Measurements from ENCODE around the gene CLPTM1. TPM values are rescaled to one million over a fixed set of nuclear protein-coding genes. Genes with fewer than 3 reads are reported as not detected.

Gene CLPTM1
- total and polyA plus RNA-seq, 2 donors (not counting 3 experiments of a cell fraction or from before 2014, with no cell fraction given): 108 to 176 TPM

GRCh38 chr19:44958090-44958489 is 2.9 kb downstream of the CLPTM1 start:
- TF ChIP-seq EZH2 (IDR thresholded peaks at IDR 0.05; ENCODE audit: borderline replicate concordance, low read depth, low read length, severe bottlenecking) (no peak), POLR2AphosphoS5 (IDR thresholded peaks at IDR 0.05; ENCODE audit: insufficient read depth, low read depth, low read length) (no peak), JUN (IDR thresholded peaks at IDR 0.05; ENCODE audit: borderline replicate concordance, insufficient read depth, insufficient read length, low read depth) (no peak), MAX (IDR thresholded peaks at IDR 0.05; ENCODE audit: insufficient read depth, insufficient read length) (no peak), CTCF (IDR thresholded peaks at IDR 0.05; ENCODE audit: extremely low read depth in 1 of 2, insufficient read depth in 1 of 2, low read depth in 1 of 2, low read length in 2 of 2) (no peak), FOS (IDR thresholded peaks at IDR 0.05; ENCODE audit: borderline replicate concordance, insufficient read depth, low read length) (no peak), GATA2 (IDR thresholded peaks at IDR 0.05; ENCODE audit: insufficient read depth, insufficient read length, low read depth, low read length) (no peak), MYC (IDR thresholded peaks at IDR 0.05; ENCODE audit: low read depth, low read length) (no peak), POLR2A (IDR thresholded peaks at IDR 0.05; ENCODE audit: low read depth, low read length) (no peak)
- Histone ChIP-seq H3K9me1 (replicated peaks; ENCODE audit: control insufficient read depth, extremely low read depth, insufficient read depth, low read length) (no peaks in the 10 kb centered on the region), H3K4me2 (ENCODE audit: insufficient read depth, low read length) (no peak overlapping the region), H3K36me3 (ENCODE audit: control insufficient read depth in 2 of 2, extremely low read depth in 1 of 2, insufficient read depth in 2 of 2, low read length in 2 of 2) (peaks cover 5 to 7% of the 10 kb centered on the region in 2 experiments), H3K79me2 (ENCODE audit: control insufficient read depth, insufficient read depth, low read length) (peaks cover 62% of the 10 kb centered on the region), H3K27me3 (ENCODE audit: control insufficient read depth in 2 of 2, insufficient read depth in 2 of 2, low read length in 2 of 2) (no peaks in the 10 kb centered on the region), H3K4me3 (replicated peaks in 1 of 3; ENCODE audit: insufficient read depth in 1 of 3, low read depth in 1 of 3, low read length in 3 of 3) (no peak overlapping the region), H3K9ac (replicated peaks; ENCODE audit: extremely low read depth, insufficient read depth, low read length) (no peak overlapping the region), H2AFZ (ENCODE audit: low read depth, low read length) (no peak overlapping the region), H4K20me1 (replicated peaks; ENCODE audit: control insufficient read depth, extremely low read depth, insufficient read depth, low read length) (no peaks in the 10 kb centered on the region), H3K27ac (ENCODE audit: insufficient read depth, low read depth, low read length) (no peak overlapping the region), H3K4me1 (ENCODE audit: control insufficient read depth, extremely low read depth, insufficient read depth, low read length) (peaks cover 15% of the 10 kb centered on the region), H3K9me3 (replicated peaks; ENCODE audit: control insufficient read depth, insufficient read depth, low read length) (no peaks in the 10 kb centered on the region)
- intact Hi-C loops (cut with micrococcal nuclease) (loop anchor here (10.0 kb wide), 1 partner anchor 153 kb away; the partner anchor contains the start of gene BCAM), dilution Hi-C loops (cut with MboI; ENCODE audit: extremely low pct_ligation_motif_present, low sequenced_read_pairs) (no loop called here)
- BruUV-seq (replicated peaks): no TSS peak
- CTCF ChIA-PET: no interaction called here
- FAIRE-seq: no peak
- DNase-seq (ENCODE audit: low read depth, low spot score): no peak
- POLR2A ChIA-PET: no interaction called here

Data from endothelial cell of umbilical vein (primary cell).